HG03103 (cell line): Measurements from ENCODE around the gene SLC2A14.
"Not testable (repeated sequence)": the region's sequence is repeated elsewhere in the genome, so short reads cannot be mapped to it uniquely, and the experiment has no call there.

Experiments
- ATAC-seq: cut with Tn5 transposase; IDR thresholded peaks from one replicate; pipeline ENCODE4 v1.9.1; 2021; ENCODE audit warnings: low read depth; ENCODE audit not compliant: unreplicated experiment

Gene SLC2A14

GRCh38 chr12:7872566-7873319, at the start of gene SLC2A14:
Gene SLC2A14, minus strand, starts transcription at chr12:7872915. Its CDS starts 3,035 bp downstream, at chr12:7869880.
- ATAC-seq: no peak

GRCh38 chr12:7921181-7921580, 48.5 kb upstream of the SLC2A14 start:
- ATAC-seq: not testable (repeated sequence)

GRCh38 chr12:7918268-7918590, 45.5 kb upstream of the SLC2A14 start:
- ATAC-seq: not testable (repeated sequence)

GRCh38 chr12:7917392-7918267, 44.9 kb upstream of the SLC2A14 start:
- ATAC-seq: no peak

GRCh38 chr12:7916936-7917335, 44.2 kb upstream of the SLC2A14 start:
- ATAC-seq: no peak

GRCh38 chr12:7915661-7916403, 43.1 kb upstream of the SLC2A14 start:
- no peak for ATAC-seq

- not testable (repeated sequence) for ATAC-seq
Observed at GRCh38 chr12:7910106-7910505, 37.4 kb upstream of the SLC2A14 start.

- ATAC-seq: no peak
Observed at GRCh38 chr12:7907009-7907408, 34.3 kb upstream of the SLC2A14 start.

GRCh38 chr12:7906303-7906702, 33.6 kb upstream of the SLC2A14 start:
- not testable (repeated sequence) for ATAC-seq

- ATAC-seq: not testable (repeated sequence)
Observed at GRCh38 chr12:7905600-7906125, 32.9 kb upstream of the SLC2A14 start.

GRCh38 chr12:7905071-7905470, 32.4 kb upstream of the SLC2A14 start:
- no peak for ATAC-seq

GRCh38 chr12:7902416-7902815, 29.7 kb upstream of the SLC2A14 start:
- not testable (repeated sequence) for ATAC-seq

- ATAC-seq: no peak
Observed at GRCh38 chr12:7899755-7900154, 27.0 kb upstream of the SLC2A14 start.

- not testable (repeated sequence) for ATAC-seq
Observed at GRCh38 chr12:7896726-7897125, 24.0 kb upstream of the SLC2A14 start.

GRCh38 chr12:7892186-7892980, 19.7 kb upstream of the SLC2A14 start:
- ATAC-seq: no peak

- ATAC-seq: no peak
Observed at GRCh38 chr12:7884689-7885088, 12.0 kb upstream of the SLC2A14 start.

GRCh38 chr12:7881736-7882120, 9.0 kb upstream of the SLC2A14 start:
- not testable (repeated sequence) for ATAC-seq

GRCh38 chr12:7880952-7881735, 8.4 kb upstream of the SLC2A14 start:
- ATAC-seq: not testable (repeated sequence)

- no peak for ATAC-seq
Observed at GRCh38 chr12:7879246-7879645, 6.5 kb upstream of the SLC2A14 start.
